CD4-positive, alpha-beta T cell treated with Interleukin-6 at 100 ng/mL for 8 hours (primary cell): ENCODE data around the gene COL23A1.
"Not testable (repeated sequence)": the region's sequence is repeated elsewhere in the genome, so short reads cannot be mapped to it uniquely, and the experiment has no call there.

ENCODE experiments used
- DNase-seq: peaks from one replicate; pipeline ENCODE4 v3.0.0-alpha.2; 2020; ENCODE audit warnings: mixed read lengths, low spot score

Gene COL23A1

DNA sequence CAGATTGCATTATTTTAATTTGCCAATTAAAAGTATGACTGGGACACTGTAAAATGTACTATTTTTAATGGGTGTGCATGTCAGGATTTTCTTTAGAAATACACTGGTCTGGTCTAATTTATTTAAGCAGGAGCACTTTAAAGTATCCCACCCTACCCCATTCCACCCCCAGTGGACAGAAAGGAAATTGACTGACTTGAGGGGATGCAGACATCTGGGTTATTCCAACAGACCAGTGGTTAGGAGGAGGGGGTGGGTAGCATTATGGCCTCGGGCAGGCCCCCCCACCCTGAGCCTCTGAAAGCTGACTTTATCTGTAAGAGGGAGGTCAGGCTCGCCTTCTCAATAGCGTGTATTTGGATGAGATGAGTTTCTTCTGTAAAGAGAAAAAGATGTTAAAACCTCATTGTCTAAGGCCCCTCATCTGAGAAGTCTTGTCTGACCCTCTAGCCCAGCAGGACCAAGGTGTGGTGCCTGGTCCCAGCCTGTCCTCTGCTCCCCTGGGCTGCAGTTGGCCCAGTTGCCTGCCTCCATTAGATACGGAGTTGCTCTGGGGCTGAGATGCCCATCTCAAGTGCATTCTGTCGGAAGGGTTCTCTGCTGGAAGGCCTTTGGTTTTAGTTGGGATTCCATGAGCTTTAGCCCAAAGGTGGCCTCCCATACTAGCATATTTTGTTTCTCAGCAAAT, 381.5 kb downstream of the COL23A1 start:
- DNase-seq, result no peak

DNA sequence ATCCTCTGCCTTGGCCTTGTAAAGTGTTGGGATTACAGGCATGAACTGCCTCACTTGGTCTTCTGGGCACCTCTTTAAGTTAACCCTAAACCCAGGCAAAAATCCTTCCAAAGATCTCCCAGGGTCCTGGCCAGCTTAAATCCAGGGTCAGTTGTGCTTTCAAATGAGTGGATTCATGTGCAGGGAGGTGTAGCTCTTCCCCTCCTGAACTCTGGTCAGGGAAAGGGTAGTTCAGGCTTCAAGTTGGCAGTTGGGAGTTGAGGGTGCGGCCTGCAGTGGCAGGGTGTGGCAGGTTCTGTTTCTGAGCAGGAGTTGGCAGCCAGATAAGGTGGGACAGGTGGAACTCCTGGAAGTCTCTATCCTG, 382.3 kb downstream of the COL23A1 start:
- no peak for DNase-seq

DNA sequence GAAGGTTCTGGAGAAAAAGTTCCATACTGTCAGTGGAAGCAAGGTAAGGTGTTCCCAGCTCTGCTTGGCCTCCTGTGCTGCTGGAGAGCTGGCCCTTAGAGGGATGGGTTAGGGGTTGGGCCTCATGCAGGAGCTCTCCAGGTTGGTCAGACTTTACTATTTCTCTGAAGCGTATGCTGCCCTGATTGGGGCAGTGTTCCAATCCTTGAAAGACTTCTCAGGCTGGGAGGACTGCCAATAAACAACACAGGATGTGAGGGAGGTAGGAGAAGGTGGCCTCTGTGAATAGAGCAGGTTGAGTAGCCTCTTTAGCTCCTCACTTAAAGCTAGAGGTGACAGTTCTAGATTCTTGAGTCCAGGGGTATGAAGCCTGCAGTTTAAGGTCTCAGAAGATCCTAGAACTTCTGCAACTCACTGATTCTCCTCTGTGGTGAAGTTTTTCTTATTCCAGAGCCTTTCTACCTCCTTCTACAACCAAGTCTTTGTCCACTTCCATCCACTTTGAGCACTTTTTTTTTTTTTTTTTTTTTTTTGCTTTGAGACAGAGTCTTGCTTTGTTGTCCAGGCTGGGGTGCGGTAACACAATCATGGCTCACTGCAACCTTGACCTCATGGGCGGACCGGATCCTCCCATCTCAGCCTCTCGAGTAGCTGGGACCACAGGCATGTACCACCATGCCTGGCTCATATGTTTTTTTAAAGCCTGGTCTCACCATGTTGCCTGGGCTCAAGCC, 382.8 kb downstream of the COL23A1 start:
- DNase-seq, result no peak

DNA sequence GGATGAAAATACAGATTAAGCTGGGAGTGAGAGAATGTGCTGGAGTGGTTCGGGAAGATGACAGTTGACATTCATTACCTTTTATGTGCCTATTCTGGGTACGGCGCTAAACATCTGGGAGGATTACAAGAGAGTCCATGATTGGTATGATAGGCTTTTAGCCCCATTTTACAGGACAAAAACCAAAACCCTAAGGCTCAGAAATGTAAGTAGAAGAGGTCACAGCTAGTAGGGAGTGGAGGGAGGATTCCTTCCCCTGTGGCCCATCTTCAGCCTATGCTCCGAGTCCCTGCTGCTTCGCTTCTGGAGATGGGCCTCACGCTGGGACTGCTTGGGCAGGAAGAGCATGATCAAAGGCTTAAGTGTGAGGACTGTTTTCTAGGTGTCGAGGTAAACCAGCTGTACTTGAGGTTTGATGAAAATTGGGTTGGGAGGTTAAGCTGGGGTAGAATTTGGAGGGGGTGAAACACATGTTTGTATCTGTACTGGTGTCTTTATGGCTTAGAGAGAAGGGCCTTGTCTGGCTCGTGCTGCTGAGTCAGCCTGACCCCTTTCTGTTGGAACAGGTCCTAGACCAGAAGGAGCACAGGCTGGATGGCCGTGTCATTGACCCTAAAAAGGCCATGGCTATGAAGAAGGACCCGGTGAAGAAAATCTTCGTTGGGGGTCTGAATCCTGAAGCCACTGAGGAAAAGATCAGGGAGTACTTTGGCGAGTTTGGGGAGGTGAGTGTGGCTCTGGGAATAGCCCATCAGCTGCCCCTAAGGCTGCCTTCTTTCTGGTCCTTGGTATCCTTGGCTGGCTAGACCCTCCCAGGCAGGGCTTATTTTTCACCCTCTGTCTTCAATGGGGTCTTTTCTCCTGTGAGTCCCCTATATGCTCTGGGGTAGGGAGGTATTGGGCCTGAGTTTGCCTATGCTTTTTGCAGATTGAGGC, 383.8 kb downstream of the COL23A1 start:
- DNase-seq, result no peak

DNA sequence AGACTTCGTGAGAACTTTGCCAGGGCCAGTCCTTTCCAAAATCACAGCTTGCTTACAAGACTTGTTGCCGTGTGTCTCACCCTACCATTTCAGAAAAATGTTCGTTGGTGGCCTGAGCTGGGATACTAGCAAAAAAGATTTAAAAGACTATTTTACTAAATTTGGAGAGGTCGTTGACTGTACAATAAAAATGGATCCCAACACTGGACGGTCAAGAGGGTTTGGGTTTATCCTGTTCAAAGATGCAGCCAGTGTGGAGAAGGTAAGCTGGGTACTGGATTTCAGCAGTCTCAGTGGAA, 384.5 kb downstream of the COL23A1 start:
- DNase-seq, result no peak

DNA sequence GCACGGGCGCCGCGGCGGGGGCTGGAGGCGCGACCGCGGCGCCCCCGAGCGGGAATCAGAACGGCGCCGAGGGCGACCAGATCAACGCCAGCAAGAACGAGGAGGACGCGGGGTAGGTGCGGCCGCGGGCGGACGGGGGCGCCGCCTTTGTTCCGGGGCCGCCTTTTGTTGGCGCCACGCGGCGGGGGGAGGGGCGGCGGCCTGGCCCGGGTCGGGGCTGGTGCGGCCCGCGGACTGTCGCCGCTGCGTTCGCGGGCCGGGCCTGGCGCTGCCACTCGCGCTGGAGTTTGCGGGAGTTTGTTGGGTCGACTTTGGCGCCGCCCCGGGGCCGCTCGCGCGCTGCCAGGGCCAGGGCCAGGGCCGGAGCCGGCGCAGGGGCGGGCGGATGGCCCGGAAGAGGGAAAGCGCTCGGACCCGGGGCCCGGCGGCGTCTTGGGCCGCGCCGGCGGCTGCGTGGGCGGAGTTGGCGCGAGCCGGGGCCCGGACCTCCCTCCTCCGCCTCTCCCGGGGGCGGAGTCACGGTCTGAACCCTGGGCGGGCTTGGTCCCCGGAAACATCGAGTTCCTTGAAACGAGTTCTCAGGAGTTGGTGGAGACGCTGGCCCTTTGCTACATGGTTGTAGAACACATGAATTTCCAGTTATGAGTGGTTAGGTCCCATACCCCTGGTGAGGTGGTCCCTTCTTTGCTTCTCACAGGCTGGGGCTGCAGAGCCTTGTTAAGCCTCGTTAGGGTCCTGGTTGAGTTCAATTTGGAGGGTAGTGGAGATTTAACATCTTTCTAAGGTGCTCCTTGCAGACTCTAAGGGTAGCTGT, 385.1 kb downstream of the COL23A1 start:
- DNase-seq, result peak; percentile 70

DNA sequence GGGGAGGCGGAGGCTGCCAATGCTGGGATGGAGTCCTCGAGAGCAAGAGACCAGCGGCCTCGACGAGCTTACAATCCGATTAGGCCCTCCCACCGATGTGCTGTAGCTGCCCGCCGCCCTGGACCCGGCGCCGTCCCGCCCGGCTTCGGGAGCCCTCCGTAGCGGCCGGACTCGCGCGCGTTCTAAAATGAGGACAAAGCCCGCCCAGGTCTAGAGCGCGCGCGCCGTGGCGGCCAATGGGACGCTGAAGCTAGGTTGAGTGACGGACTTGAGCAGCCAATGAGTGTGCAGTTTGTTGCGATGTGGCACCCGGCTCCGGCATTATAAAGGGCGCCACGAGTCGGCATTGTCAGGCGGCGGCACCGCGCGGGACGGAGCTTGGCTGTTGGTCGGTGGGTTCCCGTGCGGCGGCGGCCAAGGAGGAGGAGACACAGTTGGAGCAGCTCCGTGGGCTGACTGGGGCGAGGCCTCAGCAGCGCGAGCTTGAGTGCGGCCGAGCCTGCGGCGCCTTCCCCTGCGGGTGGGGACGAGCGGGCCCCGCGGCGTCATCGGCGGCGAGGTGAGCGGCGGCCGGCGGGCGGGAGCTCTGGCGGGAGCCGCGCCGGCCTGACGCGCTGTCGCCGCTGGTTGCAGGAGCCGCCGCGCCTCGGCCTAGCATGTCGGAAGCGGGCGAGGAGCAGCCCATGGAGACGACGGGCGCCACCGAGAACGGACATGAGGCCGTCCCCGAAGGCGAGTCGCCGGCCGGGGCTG, 385.8 kb downstream of the COL23A1 start, which contains the start of gene HNRNPAB:
Gene HNRNPAB, plus strand, starts transcription at position 352 of the 753 bp plus-strand sequence. Its CDS starts 305 bp downstream, at position 657.
- DNase-seq, result peak; percentile 94

DNA sequence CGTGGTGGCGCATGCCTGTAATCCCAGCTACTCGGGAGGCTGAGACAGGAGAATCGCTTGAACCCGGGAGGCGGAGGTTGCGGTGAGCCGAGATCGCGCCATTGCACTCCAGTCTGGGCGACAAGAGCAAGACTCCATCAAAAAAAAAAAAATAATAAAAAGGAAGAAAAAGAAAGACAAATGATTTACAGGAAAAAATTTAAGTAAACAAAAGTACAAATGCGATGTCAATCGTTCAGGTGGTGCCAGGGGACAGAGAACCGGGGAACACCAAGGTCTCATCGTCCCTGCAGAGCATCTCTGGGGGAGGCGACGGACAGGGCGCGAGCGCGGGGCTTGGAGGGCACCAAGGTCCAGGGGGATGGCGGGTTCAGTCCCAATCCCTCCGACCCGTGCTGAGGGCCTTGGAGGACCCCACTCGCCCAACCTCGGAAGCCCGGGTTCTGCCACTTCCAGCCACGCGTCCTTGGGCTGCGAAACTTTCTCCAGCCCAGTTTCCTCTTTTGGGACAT, 386.5 kb downstream of the COL23A1 start:
- no peak for DNase-seq

DNA sequence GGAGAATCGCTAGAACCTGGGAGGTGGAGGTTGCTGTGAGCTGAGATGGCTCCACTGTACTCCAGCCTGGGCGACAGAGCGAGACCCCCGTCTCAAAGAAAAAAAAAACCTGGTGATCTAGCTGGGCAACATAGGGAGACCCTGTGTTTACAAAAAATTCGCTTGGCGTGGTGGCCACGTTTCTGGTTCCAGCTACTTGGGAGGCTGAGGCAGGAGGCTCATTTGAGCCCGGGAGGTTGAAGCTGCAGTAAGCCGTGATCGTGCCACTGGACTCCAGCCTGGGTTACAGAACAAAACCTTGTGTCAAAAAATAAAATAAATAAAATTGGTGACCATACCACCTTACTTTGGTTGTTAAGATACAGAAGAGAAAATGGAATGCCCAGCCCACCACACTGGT, 387.7 kb downstream of the COL23A1 start:
- no peak for DNase-seq

DNA sequence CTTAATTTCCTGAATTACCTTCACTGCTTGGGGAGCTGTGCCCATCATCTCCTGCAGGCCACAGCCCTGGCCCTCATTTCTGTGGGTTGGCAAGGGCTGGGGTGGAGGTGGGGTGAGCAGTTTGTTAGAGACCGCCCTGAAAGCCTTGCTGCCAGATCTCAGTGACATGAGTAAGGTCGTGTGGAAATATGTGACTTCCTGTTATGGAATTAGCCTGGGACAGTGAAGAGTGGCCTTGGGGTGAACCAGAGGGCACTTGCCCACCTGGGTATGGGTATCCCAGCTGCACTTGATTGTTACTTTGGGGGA, 388.3 kb downstream of the COL23A1 start:
- DNase-seq, result no peak

DNA sequence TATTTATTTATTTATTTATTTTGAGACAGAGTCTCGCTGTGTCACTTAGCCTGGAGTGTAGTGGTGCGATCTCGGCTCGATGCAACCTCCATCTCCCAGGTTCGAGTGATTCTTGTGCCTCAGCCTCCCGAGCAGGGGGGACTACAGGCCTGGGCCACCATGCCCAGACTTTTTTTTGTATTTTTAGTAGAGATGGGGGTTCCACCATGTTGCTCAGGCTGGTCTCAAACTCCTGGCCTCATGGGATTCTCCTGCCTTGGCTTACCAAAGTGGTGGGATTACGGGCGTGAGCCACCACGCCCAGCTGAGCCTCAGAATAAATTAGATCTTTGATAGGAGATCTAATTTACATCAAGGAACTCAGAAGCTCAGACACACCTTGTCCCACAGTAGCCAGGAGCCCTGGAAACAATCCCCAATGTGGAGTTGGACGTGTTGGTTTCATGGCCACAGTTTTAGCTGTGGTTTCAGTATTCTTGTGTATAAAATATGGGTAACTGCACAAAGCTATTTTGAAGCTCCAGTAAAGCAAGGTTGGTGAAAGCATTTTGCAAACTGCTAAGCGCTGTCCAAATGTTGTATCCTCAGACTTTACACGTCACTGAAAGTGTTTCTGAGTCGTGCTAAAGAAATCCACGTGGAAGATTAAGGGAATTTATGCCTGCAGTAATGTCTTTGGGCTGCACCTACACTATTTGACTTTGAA, 388.8 kb downstream of the COL23A1 start:
- no peak for DNase-seq

DNA sequence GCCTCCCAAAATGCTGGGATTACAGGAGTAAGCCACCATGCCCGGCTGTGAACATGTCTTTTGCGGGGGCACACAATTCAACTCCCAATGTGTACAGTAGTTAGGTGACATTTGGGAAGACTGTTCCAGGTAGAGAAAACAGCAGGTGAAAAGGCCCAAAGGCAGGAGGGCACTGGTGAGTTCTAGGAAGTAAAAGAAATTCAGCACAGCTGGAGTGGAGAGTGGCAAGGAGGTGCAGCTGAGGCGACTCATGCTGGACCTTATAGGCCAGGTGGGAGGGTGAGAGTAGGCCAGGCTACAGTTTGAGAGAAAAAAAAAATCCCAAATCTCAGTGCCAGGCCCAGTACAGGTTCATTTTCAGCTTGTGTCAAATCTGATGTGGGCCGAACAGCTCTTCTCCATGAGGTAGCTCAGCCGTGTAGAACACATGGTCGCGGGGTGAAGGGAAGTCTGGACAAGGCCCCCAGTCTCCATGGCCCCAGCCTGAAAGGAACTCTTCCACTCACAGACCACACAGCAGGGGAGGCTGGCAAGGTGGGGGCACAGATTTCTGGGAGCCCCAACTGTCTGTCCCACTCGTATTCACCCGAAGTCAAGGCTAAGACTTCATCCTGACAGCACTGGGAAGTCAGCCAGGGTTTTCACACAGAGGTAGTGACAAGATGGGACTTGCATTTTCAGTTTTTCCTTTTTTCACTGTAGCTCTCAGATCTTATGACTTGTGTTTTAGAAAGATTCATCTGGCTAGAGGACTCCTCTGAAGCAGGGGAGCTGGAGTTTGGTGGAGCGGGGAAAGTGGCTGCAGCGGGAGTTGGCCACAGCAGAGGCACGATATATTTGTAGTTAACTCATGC, 390.4 kb downstream of the COL23A1 start:
- no peak for DNase-seq

DNA sequence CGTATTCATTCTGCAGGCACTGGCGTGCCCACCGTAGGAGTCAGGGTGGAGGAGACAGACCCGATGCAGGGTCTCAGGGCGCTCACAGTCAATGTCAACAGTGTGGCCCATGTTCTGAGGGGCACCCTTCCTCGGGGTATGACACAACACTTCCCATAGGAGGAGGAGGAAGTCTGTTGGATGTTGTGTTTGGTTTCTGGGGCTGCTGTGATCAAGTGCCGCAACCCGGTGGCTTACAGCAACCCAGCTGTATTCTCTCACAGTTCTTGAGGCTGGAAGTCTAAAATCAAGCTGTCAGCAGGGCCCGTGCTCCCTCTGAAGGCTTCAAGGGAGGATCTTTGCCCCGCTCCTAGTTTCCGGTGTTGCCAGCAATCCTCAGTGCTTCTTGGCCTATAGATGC, 391.5 kb downstream of the COL23A1 start:
- DNase-seq, result no peak

DNA sequence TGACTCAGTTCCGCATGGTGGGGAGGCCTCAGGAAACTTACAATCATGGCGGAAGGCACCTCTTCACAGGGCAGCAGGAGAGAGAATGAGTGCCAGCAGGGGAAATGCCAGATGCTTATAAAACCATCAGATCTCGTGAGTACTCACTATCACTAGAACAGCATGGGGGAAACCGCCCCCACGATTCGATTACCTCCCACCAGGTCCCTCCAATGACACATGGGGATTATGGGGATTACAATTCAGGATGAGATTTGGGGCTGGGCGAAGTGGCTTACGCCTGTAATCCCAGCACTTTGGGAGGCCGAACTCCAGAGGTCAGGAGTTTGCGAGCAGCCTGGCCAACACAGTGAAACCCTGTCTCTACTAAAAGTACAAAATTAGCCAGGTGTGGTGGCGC, 392.0 kb downstream of the COL23A1 start:
- not testable (repeated sequence) for DNase-seq

DNA sequence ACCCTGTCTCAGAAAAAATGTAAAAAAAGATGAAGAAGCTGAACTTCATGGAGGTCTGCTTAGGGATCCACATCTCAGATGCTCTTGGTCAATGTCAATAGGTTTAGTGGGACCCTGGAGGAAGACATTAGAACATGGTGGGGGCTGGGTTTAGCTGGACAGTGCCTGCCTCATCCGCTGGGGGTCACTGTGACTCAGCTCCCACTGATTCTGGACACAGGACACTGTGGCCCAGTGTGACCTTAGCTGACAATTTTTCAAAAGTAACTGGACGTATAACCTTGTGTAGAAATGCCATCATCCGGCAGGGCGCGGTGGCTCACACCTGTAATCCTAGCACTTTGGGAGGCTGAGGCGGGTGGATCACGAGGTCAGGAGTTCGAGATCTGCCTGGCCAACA, 393.2 kb downstream of the COL23A1 start:
- DNase-seq, result no peak

DNA sequence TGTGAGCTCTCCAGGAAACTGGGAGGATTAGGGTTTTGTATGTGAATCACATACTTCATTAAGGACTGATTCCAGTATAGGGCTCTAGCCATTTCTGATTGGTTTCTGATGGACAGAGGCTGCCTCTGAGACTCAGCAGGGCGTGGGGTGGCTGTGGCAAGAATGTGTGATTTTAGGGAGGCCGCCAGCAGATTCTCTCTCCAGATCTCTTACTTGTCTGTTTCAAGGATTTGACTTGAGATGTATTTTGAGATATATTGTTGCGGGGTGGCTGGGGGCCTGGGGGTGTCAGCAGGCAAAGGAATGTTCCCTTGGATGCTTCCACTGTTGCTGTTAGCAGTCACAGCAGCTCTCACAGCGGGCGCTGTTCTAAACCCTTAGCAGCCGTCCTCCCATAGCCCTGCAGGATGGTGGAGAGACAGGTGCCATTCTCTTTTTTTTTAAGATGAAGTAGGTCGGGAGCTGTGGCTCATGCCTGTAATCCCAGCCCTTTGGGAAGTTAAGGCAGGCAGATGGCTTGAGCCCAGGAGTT, 393.8 kb downstream of the COL23A1 start:
- DNase-seq, result no peak

DNA sequence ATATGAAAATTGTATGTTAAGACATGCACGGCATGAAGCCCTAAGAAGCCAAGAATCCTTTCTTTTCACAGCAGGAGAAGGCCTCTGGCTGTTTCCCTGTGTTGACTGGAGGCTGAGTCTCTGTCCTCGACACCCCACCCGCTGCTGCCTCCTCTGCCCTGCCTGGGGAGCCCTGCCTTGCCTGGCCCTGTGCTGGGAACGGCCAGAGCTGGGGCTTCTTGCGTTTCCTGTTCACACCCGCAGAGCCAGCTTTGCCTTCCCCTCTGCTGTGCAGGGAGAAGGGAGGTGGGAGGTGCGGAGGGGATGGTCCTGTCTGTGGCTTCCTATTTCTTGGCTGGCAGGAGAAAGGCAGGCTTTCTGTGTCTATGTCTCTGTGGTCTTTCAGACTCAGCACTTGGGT, 396.2 kb downstream of the COL23A1 start:
- DNase-seq, result no peak

DNA sequence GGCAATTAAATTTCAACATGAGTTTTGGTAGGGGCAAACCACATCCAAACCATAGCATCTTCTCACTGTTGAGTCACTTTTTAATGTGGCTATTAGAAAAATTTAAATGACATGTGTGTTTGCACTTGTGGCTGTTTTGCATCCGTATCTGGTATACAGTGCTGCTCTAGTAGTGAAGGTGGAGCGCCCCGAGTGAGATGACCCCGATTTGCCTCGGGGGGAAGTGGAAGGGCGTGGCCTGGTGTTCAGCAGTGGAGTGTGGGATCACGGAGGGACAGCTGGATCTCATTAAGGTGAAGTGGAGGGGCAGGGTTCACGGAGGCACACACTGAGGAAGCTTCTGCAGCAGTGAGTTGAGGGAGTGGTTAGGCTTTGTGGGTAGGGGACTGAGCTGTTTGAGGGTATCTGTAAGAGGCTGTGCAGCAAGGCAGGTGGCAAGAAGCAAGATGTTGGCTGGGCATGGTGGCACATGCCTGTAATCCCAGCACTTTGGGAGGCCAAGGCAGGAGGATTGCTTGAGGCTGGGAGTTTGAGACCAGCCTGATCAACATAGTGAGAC, 396.9 kb downstream of the COL23A1 start:
- no peak for DNase-seq

DNA sequence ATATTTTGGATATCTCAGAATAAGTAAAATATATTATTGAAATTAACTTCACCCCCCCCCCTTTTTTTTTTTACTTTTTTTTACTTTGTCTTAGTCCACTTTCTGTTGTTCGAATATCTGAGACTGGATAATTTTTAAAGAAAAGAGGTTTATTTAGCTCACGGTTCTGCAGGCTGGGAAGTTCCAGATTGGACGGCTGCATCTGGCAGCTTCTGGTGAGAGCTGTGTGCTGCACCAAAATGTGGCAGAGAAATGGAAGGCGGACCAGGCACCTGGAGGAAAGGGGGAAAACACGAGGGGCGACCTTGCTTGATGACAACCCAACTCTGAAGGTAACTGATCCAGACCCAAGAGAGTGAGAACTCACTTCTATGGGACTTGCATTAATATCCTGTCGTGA, 397.4 kb downstream of the COL23A1 start:
- DNase-seq, result no peak
